ENCODE data around the gene PXMP4.

PXMP4 gene

DNA sequence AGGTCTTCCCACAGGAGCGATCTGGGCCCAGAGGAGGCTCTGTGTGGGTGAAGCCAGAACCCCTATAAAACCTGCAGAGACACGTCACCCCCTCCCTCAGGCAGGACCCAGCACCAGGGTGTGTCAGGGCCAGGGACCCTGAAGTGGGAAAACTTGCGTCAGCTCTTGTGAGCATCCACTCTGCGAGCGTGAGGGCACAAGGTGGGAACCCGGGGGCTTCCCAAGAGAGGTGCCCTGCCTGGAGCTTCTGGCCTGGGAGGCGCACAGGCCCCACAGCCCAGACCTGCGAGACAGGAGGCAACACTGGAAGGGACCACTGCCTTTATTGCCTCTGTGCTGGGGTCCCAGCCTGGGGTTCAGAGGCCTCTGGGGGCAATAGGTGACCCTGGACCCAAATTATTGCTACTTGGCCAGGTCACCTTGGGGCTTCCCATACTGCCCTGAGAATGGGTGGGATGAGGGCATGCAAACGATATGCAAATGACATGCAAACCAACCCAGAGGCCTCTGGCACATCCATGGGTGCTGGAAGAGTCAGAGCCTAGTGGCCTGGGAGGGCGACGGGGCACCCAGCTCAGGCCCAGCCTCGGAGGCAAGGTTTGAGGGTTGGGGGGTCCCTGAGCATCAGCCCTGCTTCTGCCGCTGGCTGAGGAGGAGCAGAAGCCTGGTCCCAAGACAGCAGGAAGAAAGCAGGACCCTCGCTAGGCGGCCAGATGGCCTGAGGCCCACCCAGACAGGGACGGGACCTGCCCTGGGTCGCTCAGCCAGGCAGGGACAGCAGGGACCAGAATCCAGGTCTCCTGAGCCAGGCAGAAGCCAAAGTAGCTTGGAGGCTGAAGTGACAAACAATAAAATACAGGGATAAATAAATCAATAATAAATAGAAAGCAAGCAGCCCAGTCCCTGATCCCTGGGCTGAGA lies 63.1 kb downstream of the PXMP4 start (continued):
- TF ChIP-seq ZFHX2 (tag by site-specific recombination; conservative IDR thresholded peaks at IDR 0.05) (no peak), MEIS1 (CRISPR knock-in tag; IDR thresholded peaks at IDR 0.05; ENCODE audit: borderline replicate concordance) (no peak), MYNN (tag by site-specific recombination; IDR thresholded peaks at IDR 0.05; ENCODE audit: borderline replicate concordance) (no peak), ZNF571 (tag by site-specific recombination; IDR thresholded peaks at IDR 0.05) (no peak), KLF10 (tag by site-specific recombination; IDR thresholded peaks at IDR 0.05) (no peak), ZNF146 (tag by site-specific recombination; IDR thresholded peaks at IDR 0.05) (no peak), SP7 (tag by site-specific recombination; IDR thresholded peaks at IDR 0.05) (no peak)
- TF ChIP-seq, protein P1, sequence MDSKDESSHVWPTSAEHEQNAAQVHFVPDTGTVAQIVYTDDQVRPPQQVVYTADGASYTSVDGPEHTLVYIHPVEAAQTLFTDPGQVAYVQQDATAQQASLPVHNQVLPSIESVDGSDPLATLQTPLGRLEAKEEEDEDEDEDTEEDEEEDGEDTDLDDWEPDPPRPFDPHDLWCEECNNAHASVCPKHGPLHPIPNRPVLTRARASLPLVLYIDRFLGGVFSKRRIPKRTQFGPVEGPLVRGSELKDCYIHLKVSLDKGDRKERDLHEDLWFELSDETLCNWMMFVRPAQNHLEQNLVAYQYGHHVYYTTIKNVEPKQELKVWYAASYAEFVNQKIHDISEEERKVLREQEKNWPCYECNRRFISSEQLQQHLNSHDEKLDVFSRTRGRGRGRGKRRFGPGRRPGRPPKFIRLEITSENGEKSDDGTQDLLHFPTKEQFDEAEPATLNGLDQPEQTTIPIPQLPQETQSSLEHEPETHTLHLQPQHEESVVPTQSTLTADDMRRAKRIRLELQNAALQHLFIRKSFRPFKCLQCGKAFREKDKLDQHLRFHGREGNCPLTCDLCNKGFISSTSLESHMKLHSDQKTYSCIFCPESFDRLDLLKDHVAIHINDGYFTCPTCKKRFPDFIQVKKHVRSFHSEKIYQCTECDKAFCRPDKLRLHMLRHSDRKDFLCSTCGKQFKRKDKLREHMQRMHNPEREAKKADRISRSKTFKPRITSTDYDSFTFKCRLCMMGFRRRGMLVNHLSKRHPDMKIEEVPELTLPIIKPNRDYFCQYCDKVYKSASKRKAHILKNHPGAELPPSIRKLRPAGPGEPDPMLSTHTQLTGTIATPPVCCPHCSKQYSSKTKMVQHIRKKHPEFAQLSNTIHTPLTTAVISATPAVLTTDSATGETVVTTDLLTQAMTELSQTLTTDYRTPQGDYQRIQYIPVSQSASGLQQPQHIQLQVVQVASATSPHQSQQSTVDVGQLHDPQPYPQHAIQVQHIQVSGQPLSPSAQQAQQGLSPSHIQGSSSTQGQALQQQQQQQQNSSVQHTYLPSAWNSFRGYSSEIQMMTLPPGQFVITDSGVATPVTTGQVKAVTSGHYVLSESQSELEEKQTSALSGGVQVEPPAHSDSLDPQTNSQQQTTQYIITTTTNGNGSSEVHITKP (tag by site-specific recombination; IDR thresholded peaks at IDR 0.05) = no peak

DNA sequence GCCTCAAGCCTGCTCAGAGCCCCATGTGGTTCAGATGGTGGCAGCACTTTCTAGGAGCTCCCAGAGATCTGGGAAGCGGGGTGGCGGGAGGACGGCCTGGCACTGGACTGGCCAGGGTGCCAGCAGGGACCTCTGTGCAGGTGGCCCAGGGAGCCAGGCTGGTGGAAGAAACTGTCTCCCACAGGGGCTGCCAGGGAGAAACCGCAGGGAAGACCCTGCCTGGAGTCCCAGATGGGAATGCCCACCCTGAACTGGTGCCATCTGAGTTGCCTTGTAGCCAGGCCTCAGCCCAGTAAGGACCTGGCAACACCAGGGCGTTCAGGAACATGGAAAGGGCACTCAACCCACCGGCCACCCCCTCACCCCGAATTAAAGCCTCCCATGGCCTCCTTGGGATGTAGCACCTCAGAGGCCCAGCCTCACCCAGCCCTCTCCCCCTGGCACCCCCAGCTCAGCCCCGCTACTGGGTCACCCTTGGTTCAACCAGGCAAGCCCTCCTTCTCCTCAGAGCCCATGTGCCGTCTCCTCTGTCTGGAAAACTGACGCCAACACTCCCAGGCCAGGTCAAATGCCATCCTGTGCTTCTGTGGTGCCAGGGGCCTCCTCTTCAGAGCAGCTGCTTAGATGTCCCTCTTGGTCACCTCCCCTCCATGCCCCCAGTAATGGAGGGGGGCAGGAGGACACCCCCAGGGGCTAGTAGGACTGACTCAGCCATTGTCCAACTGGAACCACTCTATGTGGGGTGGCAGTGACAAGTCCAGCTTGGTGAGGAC lies 63.9 kb downstream of the PXMP4 start:
- ChIA-PET POLR2A (interaction anchor here (0.6 to 1.5 kb wide), 2 partner anchors 10 to 213 kb away, joined by 3 to 5 read pairs; partner anchors contain the start of genes ACTL10 and SNTA1), CTCF (interaction anchor here (1.2 to 2.6 kb wide), 2 partner anchors 10 to 199 kb away, joined by 3 to 7 read pairs; partner anchors contain the start of gene ACTL10)
- no peaks in the 10 kb centered on the region for H3K9me3 ChIP-seq (ENCODE audit: control insufficient read depth, insufficient read depth, low read depth, low read length)
- H3K27ac ChIP-seq (ENCODE audit: extremely low read depth, low read depth, low read length) = no peak overlapping the region
- no peaks in the 10 kb centered on the region for H3K4me1 ChIP-seq (ENCODE audit: control insufficient read depth, insufficient read depth, low read length)
- H3K36me3 ChIP-seq (ENCODE audit: control insufficient read depth in 2 of 2, insufficient read depth in 1 of 2, low read length in 2 of 2) = peaks cover 0 to 47% of the 10 kb centered on the region in 2 experiments; a peak in 1 of 3 replicates
- TF ChIP-seq ZNF555 (tag by site-specific recombination; conservative IDR thresholded peaks at IDR 0.05) (no peak), ZNF548 (tag by site-specific recombination; IDR thresholded peaks at IDR 0.05) (no peak)
- TF ChIP-seq, protein P2, sequence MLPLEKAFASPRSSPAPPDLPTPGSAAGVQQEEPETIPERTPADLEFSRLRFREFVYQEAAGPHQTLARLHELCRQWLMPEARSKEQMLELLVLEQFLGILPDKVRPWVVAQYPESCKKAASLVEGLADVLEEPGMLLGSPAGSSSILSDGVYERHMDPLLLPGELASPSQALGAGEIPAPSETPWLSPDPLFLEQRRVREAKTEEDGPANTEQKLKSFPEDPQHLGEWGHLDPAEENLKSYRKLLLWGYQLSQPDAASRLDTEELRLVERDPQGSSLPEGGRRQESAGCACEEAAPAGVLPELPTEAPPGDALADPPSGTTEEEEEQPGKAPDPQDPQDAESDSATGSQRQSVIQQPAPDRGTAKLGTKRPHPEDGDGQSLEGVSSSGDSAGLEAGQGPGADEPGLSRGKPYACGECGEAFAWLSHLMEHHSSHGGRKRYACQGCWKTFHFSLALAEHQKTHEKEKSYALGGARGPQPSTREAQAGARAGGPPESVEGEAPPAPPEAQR (tag by site-specific recombination; IDR thresholded peaks at IDR 0.05) = no peak
- no peak overlapping the region for H3K4me3 ChIP-seq (ENCODE audit: low read depth, low read length)

DNA sequence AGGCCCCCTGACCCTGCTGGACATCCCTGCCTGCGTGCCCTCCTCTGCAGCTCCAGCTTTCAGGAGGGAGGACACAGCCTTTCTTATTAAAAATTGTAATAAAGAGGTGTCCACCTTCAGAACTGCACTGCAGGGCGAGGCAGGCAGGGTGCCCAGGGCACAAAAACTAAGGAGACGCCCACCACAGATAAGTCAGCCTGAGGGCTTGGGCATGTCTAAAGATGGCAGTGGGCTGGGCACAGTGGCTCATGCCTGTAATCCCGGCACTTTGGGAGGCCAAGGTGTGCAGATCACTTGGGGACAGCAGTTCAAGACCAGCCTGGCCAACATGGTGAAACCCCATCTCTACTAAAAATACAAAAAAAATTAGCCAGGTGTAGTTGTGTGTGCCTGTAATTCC lies 64.9 kb downstream of the PXMP4 start:
- Histone ChIP-seq H3K27ac (ENCODE audit: extremely low read depth, low read depth, low read length) (no peak overlapping the region), H3K36me3 (ENCODE audit: control insufficient read depth in 2 of 2, insufficient read depth in 1 of 2, low read length in 2 of 2) (peaks cover 0 to 38% of the 10 kb centered on the region in 2 experiments; a peak in 1 of 3 replicates), H3K4me3 (ENCODE audit: low read depth, low read length) (no peak overlapping the region), H3K9me3 (ENCODE audit: control insufficient read depth, insufficient read depth, low read depth, low read length) (no peaks in the 10 kb centered on the region), H3K4me1 (ENCODE audit: control insufficient read depth, insufficient read depth, low read length) (no peaks in the 10 kb centered on the region)
- ChIA-PET POLR2A (interaction anchor here (1.5 to 3.5 kb wide), 2 partner anchors 9 to 11 kb away, joined by 5 to 23 read pairs; partner anchors contain the start of gene ACTL10), CTCF (interaction anchor here (0.7 to 2.6 kb wide), 4 partner anchors 11 to 202 kb away, joined by 3 to 7 read pairs (median 3); partner anchors contain the start of gene ACTL10)
- TF ChIP-seq ZNF555 (tag by site-specific recombination; conservative IDR thresholded peaks at IDR 0.05) (no peak), ZNF658 (tag by site-specific recombination; IDR thresholded peaks at IDR 0.05) (no peak)
- TF ChIP-seq, protein P3, sequence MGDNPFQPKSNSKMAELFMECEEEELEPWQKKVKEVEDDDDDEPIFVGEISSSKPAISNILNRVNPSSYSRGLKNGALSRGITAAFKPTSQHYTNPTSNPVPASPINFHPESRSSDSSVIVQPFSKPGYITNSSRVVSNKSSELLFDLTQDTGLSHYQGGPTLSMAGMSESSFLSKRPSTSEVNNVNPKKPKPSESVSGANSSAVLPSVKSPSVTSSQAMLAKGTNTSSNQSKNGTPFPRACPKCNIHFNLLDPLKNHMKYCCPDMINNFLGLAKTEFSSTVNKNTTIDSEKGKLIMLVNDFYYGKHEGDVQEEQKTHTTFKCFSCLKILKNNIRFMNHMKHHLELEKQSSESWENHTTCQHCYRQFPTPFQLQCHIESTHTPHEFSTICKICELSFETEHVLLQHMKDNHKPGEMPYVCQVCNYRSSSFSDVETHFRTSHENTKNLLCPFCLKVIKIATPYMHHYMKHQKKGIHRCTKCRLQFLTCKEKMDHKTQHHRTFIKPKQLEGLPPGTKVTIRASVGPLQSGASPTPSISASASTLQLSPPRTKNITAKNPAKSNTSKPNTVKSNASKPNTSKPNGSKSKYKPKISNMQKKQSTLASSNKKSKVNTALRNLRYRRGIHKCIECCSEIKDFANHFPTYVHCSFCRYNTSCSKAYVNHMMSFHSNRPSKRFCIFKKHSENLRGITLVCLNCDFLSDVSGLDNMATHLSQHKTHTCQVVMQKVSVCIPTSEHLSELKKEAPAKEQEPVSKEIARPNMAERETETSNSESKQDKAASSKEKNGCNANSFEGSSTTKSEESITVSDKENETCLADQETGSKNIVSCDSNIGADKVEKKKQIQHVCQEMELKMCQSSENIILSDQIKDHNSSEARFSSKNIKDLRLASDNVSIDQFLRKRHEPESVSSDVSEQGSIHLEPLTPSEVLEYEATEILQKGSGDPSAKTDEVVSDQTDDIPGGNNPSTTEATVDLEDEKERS (tag by site-specific recombination; IDR thresholded peaks at IDR 0.05) = no peak

Measured in HEK293 (cell line).